ENCODE measurements around the gene BARX1.

The BARX1 gene

DNA sequence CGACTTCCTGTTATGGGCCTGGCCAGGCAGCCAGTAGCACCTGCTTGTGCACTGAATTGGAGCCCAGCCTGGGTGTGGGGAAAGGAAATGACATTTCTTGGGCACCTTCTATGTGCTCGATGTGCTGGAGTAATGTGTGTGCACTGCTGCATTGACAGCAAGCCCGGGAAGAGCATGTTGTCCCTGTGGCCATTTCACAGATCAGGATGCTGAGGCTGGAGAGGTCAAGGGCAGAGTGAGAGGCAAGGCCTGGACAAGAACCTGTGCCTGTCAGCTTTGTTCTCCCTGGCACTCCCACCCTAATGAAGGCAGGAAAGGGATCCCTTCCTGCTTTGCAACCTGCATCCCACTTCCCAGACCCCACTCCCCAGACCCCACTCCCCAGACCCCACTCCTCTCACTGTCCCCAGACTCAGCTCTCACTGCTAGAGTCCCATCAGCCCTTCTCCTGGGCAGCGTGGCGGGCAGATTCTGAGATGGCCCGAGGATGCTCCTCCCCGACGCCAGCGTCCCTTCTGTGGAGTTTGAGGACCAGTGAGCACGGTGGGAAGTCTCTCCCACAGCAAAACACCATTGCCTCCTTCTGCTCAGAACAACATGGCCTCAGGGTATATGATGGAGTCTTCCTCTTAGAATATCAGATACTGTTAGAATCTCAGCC lies 49.6 kb downstream of the BARX1 start:
- Histone ChIP-seq H3K9ac (ENCODE audit: low read length) (no peak overlapping the region), H3K4me3 (ENCODE audit: low read length) (no peak overlapping the region), H3K27me3 (ENCODE audit: control insufficient read depth, insufficient read depth, low read length) (no peaks in the 10 kb centered on the region), H3K27ac (ENCODE audit: low read depth, low read length) (no peak overlapping the region), H3K36me3 (ENCODE audit: control insufficient read depth, insufficient read depth, low read length) (no peaks in the 10 kb centered on the region), H3K4me1 (ENCODE audit: control insufficient read depth, insufficient read depth, low read length) (no peaks in the 10 kb centered on the region)

GRCh38 chr9:93904649-93905472 lies 50.3 kb downstream of the BARX1 start:
- Histone ChIP-seq H3K27me3 (ENCODE audit: control insufficient read depth, insufficient read depth, low read length) (no peaks in the 10 kb centered on the region), H3K4me3 (ENCODE audit: low read length) (no peak overlapping the region), H3K9ac (ENCODE audit: low read length) (no peak overlapping the region), H3K4me1 (ENCODE audit: control insufficient read depth, insufficient read depth, low read length) (no peaks in the 10 kb centered on the region), H3K36me3 (ENCODE audit: control insufficient read depth, insufficient read depth, low read length) (no peaks in the 10 kb centered on the region), H3K27ac (ENCODE audit: low read depth, low read length) (no peak overlapping the region)

DNA sequence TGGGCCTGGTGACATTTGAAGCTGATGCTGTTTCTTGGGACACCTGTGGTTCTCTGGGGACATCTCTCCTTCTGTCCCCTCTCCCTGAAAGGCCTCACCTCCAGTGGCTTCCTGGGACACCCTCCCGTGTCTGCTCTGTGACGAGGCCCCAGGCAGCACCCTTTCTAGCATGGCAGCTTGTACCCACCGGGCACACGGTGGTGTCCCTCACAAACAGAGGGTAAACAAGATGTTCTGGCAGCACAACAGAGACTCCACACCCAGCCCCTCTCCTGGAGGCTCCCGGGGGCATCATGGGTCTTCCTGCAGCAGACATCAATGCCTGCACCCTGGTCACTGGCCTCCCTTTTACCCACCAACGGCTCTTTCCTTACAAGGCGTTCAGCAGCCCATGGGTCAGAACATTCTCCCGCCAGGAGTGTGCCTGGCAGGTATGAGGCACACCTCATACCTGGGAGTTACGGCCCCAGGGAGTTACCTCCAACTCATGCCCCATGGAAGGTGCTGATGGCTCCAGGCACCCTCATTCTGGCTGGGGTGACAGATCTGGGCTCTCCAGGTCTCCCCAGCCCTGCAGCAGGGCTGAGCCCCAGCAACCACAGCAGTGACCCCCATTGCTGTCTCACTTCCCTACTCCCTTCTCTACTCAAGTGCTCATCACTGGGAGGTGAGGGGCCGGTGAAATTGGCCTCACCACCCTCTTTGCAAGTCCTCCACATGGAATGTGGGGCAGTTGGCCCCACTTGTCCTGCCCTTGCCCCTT lies 51.1 kb downstream of the BARX1 start:
- no peaks in the 10 kb centered on the region for H3K4me1 ChIP-seq (ENCODE audit: control insufficient read depth, insufficient read depth, low read length)
- H3K27ac ChIP-seq (ENCODE audit: low read depth, low read length): no peak overlapping the region
- no peak overlapping the region for H3K4me3 ChIP-seq (ENCODE audit: low read length)
- no peaks in the 10 kb centered on the region for H3K36me3 ChIP-seq (ENCODE audit: control insufficient read depth, insufficient read depth, low read length)
- no peak overlapping the region for H3K9ac ChIP-seq (ENCODE audit: low read length)
- no peaks in the 10 kb centered on the region for H3K27me3 ChIP-seq (ENCODE audit: control insufficient read depth, insufficient read depth, low read length)

- H3K9ac ChIP-seq (ENCODE audit: low read length): no peak overlapping the region
- no peaks in the 10 kb centered on the region for H3K27me3 ChIP-seq (ENCODE audit: control insufficient read depth, insufficient read depth, low read length)
- no peak overlapping the region for H3K27ac ChIP-seq (ENCODE audit: low read depth, low read length)
- H3K4me3 ChIP-seq (ENCODE audit: low read length): no peak overlapping the region
- H3K36me3 ChIP-seq (ENCODE audit: control insufficient read depth, insufficient read depth, low read length): no peaks in the 10 kb centered on the region
- H3K4me1 ChIP-seq (ENCODE audit: control insufficient read depth, insufficient read depth, low read length): no peaks in the 10 kb centered on the region
Observed at GRCh38 chr9:93902780-93903655, 52.1 kb downstream of the BARX1 start.

DNA sequence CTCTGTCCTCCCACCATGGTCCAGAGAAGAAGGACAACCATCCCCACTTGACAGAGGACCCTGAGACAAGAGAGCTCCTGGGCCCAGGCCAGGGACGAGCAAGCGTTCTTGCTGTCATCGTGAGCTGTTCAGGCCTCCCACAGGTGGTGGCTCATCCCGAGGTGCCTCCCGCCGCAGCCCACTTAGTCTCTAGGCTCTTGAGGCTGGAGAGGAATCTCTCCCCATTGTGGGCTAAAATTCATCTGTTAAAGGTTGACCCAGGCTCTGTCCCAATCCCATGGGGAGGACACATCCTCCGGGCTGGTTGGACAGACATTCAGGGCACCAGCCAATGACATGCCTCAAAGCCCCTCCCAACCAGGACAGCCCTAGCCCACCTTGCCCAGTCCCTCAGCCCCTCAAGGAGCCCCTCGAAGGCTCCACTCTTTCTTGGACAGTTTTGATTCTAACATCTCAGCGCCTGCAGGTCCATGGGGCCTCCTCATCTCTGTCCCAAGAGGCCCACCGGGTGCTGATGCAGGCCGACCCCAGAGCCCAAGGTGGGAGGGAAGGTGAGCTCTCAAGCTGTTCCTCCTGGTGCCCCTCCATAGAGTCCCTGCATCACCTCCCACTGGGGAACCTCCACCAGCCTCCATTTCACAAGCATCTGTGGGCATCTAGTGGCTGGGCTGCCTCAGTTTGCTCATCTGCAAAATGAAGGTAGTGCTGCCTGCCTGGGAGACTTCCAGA lies 52.9 kb downstream of the BARX1 start:
- Histone ChIP-seq H3K27me3 (ENCODE audit: control insufficient read depth, insufficient read depth, low read length) (no peaks in the 10 kb centered on the region), H3K4me1 (ENCODE audit: control insufficient read depth, insufficient read depth, low read length) (no peaks in the 10 kb centered on the region), H3K4me3 (ENCODE audit: low read length) (no peak overlapping the region), H3K36me3 (ENCODE audit: control insufficient read depth, insufficient read depth, low read length) (no peaks in the 10 kb centered on the region), H3K27ac (ENCODE audit: low read depth, low read length) (no peak overlapping the region), H3K9ac (ENCODE audit: low read length) (no peak overlapping the region)

All from rectal smooth muscle tissue (tissue), 1 donor.